ENCODE measurements around the gene GTPBP3. TPM values are rescaled to one million over a fixed set of nuclear protein-coding genes. Genes with fewer than 3 reads are reported as not detected.

GTPBP3 gene
- total RNA-seq, 1 donor = 14.2 TPM

DNA sequence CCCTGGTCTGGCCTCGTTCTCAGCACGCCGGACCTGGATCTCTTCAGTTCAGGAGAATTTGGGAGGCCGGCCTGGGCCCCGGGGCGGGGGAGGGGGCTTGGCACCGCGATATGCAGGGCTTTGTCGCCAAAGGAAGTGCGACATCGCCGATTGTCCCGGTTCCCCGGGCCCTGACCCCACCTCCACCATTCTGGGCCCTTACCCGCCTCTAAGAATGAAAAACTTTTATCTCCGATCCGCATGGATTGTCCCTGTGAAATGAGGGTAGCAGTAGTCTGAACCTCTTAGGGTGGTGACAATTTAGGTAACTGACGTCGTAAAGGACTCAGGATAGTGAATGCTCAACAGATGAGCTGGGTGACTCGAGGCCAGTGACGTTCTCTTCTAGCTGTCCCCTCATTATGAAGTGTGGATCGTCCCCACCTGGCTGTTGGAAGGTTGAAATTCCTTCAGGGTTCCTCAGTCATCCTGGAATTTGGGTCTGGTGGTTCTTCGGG, 27.3 kb upstream of the GTPBP3 start:
- no peak for DNase-seq (ENCODE audit: low read depth)
- H3K4me3 ChIP-seq (ENCODE audit: low read depth, low read length) = peak overlapping the region; percentile 90
- TF ChIP-seq CTCF (IDR thresholded peaks at IDR 0.05; ENCODE audit: insufficient read depth, low read depth, low read length) = no peak

DNA sequence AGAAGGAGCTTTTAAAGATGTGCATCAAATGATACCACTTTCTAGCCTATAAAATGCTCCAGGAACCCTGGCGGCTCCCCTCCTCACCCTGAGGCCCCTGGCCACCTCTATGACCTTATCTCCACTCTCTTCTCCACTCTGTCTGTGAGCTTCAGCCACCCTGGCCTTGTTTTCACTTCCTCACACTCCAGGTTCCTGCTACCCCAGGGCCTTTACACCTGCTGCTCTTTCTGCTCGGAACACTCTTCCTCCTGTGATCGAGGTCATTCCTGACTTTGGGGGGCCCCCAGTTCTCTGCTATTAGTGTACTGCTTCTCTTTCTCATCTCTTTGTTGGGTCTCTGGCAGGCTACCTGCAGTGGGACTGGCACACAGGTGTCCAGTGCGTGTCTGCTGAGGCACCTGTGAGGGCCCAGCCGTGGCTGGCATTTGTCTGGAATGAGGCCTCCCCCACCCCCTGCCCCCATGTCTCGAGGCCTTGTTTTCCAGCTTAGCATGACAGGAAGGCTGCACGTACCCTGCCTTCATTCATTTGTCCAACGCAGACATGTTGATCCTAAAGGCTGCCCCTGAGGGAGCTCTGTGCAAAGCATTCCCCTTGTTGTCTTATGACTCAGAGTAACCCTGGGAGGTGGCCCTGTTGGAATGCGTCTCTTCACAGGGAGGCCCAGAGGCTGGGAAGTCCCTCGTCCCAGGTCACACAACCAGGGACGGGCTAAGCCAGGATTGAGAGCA, 25.7 kb upstream of the GTPBP3 start:
- no peak for TF ChIP-seq CTCF (IDR thresholded peaks at IDR 0.05; ENCODE audit: insufficient read depth, low read depth, low read length)
- DNase-seq (ENCODE audit: low read depth) = peak; percentile 70
- H3K4me3 ChIP-seq (ENCODE audit: low read depth, low read length) = no peak overlapping the region

DNA sequence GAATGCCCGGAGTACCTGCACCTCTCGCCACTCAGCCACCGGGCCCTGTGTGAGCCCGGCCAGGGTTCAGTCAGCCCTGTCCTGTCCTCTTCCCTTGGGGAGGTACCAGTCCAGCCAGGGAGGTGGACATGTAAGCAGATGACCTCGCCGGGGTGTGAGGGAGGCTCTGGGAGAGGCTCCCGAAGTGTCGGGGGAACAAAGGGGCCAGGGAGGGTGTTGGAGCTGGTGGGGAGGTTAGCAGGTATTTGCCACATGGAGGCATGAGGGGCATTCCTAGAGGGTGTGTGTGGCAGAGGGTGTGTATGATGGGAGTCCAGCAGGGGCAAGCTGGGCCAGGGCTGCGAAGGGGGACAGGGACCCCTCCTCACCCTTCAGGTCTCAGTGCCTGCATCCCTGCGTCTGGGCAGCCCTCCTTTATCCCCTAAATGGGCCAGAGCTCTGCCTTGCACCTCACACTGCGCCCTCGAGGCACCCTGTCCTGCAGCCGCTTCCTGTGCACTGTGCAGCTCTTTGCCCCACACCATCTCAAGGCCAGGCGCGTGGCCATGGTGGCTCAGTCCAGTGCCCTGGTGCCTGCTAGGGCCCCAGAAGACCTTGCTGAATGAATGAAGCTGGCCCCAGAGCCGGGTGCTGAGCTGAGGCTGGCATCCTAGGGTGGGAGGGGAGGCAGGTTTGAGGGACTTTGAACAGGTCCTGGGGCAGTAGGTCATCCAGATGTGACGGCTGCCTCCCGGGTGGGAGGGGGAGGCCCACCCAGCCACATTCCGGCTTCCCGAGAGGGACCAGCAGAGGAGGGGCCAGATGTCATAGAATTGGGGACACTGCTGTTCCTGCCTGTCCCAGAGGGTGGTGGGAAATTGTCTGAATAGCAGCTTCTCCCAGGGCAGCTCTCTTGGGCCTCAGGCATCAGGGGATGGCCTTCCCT, 24.9 kb upstream of the GTPBP3 start:
- no peak overlapping the region for H3K4me3 ChIP-seq (ENCODE audit: low read depth, low read length)
- DNase-seq (ENCODE audit: low read depth) = no peak
- no peak for TF ChIP-seq CTCF (IDR thresholded peaks at IDR 0.05; ENCODE audit: insufficient read depth, low read depth, low read length)

DNA sequence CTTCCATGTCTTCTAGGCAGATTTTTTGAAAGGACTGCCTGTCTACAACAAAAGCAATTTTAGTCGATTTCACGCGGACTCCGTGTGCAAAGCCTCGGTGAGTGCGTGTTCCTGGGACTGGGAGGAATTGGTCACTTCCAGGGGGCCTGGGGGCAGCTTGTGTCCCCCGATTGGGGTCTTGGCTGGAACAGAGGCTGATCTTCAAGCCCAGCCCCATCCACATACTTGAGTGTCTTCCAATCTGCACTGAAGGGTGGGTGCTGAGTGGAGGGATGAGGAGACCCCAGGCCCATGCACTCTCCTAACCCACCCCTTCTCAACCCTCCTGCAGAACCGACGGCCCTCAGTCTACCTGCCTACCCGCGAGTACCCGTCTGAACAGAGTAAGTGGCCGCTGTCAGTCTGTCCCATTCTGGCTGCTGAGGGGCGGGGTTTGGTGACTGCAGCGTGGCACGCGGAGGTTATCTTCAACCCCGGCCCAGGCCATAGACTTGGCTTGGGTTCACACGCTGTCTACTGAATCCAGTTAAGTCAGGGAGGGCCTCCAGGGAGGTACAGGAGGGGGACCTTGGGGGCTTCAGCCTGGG, 23.3 kb upstream of the GTPBP3 start:
- no peak for DNase-seq (ENCODE audit: low read depth)
- H3K4me3 ChIP-seq (ENCODE audit: low read depth, low read length) = no peak overlapping the region

GRCh38 chr19:17318966-17319365, 18.4 kb upstream of the GTPBP3 start:
- no peak for TF ChIP-seq CTCF (IDR thresholded peaks at IDR 0.05; ENCODE audit: insufficient read depth, low read depth, low read length)
- DNase-seq (ENCODE audit: low read depth) = no peak
- H3K4me3 ChIP-seq (ENCODE audit: low read depth, low read length) = no peak overlapping the region

More for the DNA sequence above, 23.3 kb upstream of the GTPBP3 start:
- no peak for TF ChIP-seq CTCF (IDR thresholded peaks at IDR 0.05; ENCODE audit: insufficient read depth, low read depth, low read length)

GRCh38 chr19:17319473-17320238, 17.7 kb upstream of the GTPBP3 start:
- no peak for DNase-seq (ENCODE audit: low read depth)
- TF ChIP-seq CTCF (IDR thresholded peaks at IDR 0.05; ENCODE audit: insufficient read depth, low read depth, low read length) = no peak

More at GRCh38 chr19:17319473-17320238, 17.7 kb upstream of the GTPBP3 start:
- no peak overlapping the region for H3K4me3 ChIP-seq (ENCODE audit: low read depth, low read length)

Data from fibroblast of villous mesenchyme (primary cell).